Upper lobe of left lung (tissue), 4 donors: ENCODE results near the gene RASIP1.
"Not testable (repeated sequence)": the region's sequence is repeated elsewhere in the genome, so short reads cannot be mapped to it uniquely, and the experiment has no call there.

Experiments used
- EP300 ChIP-seq, 4 donors: sonication (generic); formaldehyde crosslinking; IDR thresholded peaks; one replicate each; pipeline ENCODE4 v1.5.1; 2017; ENCODE audit warnings: antibody characterized with exemption in 4 of 4, control low read depth in 2 of 4
- POLR2A ChIP-seq, 4 donors: fragments of 450-650 bp; IDR thresholded peaks; one replicate each; pipeline ENCODE4 v1.5.1; 2016 to 2017; ENCODE audit warnings: antibody characterized with exemption in 4 of 4, mild to moderate bottlenecking in 2 of 4
- POLR2AphosphoS5 ChIP-seq, 2 donors: sonication (generic); formaldehyde crosslinking; IDR thresholded peaks; one replicate each; pipeline ENCODE4 v1.5.1; 2017; ENCODE audit warnings: antibody characterized with exemption in 2 of 2
- TF ChIP-seq, protein P1 (sequence below), 6 experiments: fragments of 450-650 bp in 4 of 6; fragments of 200-600 bp in 2 of 6; sonication (generic) in 2 of 6; IDR thresholded peaks; one replicate each; pipeline ENCODE4 v1.5.1; 2016 to 2019; ENCODE audit warnings: antibody characterized with exemption in 6 of 6

DNA sequence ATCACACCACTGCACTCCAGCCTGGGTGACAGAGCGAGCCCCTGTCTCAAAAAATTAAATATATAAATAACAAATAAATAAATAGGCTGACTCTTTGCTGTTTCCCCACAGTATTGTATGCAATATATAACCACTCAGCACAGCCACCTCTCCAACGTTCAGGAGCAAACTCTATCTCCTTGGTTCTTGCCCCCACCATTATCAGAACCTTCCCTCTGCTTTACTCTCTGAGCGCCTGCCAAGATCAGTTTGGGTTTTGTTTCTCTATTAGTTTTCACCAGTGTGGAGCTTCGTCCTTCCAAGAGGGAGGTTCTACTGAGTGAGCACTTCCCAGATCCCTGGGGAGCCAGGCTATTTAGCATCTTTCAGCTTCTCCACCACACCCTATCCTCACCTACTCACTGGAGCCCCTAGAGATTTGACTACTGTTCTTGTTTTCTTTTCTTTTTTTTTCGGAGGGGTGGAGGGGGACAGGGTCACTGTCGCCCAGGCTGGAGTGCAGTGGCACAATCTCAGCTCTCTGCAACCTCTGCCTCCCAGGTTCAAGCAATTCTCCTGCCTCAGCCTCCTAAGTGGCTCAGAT, 27.9 kb upstream of the RASIP1 start:
- TF ChIP-seq, protein P1, sequence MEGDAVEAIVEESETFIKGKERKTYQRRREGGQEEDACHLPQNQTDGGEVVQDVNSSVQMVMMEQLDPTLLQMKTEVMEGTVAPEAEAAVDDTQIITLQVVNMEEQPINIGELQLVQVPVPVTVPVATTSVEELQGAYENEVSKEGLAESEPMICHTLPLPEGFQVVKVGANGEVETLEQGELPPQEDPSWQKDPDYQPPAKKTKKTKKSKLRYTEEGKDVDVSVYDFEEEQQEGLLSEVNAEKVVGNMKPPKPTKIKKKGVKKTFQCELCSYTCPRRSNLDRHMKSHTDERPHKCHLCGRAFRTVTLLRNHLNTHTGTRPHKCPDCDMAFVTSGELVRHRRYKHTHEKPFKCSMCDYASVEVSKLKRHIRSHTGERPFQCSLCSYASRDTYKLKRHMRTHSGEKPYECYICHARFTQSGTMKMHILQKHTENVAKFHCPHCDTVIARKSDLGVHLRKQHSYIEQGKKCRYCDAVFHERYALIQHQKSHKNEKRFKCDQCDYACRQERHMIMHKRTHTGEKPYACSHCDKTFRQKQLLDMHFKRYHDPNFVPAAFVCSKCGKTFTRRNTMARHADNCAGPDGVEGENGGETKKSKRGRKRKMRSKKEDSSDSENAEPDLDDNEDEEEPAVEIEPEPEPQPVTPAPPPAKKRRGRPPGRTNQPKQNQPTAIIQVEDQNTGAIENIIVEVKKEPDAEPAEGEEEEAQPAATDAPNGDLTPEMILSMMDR (IDR thresholded peaks at IDR 0.05) = not testable (repeated sequence)
- TF ChIP-seq POLR2A, POLR2AphosphoS5, EP300 (IDR thresholded peaks at IDR 0.05): not testable (repeated sequence)
